K562 (cell line): ENCODE results near the gene FAM171A2. TPM values are rescaled to one million over a fixed set of nuclear protein-coding genes. Genes with fewer than 3 reads are reported as not detected.

Experiments used
- E2F1 ChIP-seq: sonication (generic); formaldehyde crosslinking; IDR thresholded peaks from 2 replicates; pipeline ENCODE4 v1.8.1; 2023; ENCODE audit warnings: mild to moderate bottlenecking, missing genetic modification reagents, moderate library complexity
- E2F3 ChIP-seq: fragments of 250-450 bp; sonication (Bioruptor Pico); IDR thresholded peaks from 2 replicates; pipeline ENCODE4 v1.4.0; 2020; ENCODE audit warnings: mild to moderate bottlenecking
- NR2F6 ChIP-seq: fragments of 450-650 bp; formaldehyde crosslinking; IDR thresholded peaks from 2 replicates; pipeline ENCODE4 v1.4.0; 2020; ENCODE audit warnings: mild to moderate bottlenecking
- RBFOX2 ChIP-seq: fragments of 200-400 bp; formaldehyde crosslinking; IDR thresholded peaks from 2 replicates; pipeline ENCODE4 v1.6.1; 2017; ENCODE audit warnings: low read depth, mild to moderate bottlenecking, low read length, moderate library complexity
- SAFB ChIP-seq: fragments of 200-400 bp; formaldehyde crosslinking; IDR thresholded peaks from 2 replicates; pipeline ENCODE4 v1.6.1; 2017; ENCODE audit warnings: low read depth, low read length, borderline replicate concordance
- TEAD4 ChIP-seq, 2 experiments: sonication (generic) in 1 of 2; formaldehyde crosslinking in 1 of 2; IDR thresholded peaks; 2 replicates each; pipeline versions ENCODE4 v1.6.1 to v1.8.0; 2012 to 2022; ENCODE audit warnings: borderline replicate concordance in 1 of 2, inconsistent platforms in 1 of 2, low read length in 1 of 2, mild to moderate bottlenecking in 1 of 2, missing genetic modification reagents in 1 of 2
- ZBTB34 ChIP-seq: fragments of 250-450 bp; sonication (Bioruptor Pico); IDR thresholded peaks from 2 replicates; pipeline ENCODE4 v1.8.0; 2021; ENCODE audit warnings: mild to moderate bottlenecking, moderate library complexity
- ZKSCAN1 ChIP-seq: fragments of 150-350 bp; IDR thresholded peaks from 2 replicates; pipeline ENCODE4 v1.6.1; 2016; ENCODE audit warnings: low read depth, low read length
- ZNF263 ChIP-seq: sonication (generic); formaldehyde crosslinking; IDR thresholded peaks from 2 replicates; pipeline ENCODE4 v1.8.0; 2022; ENCODE audit warnings: mild to moderate bottlenecking, missing genetic modification reagents, borderline replicate concordance
- ZNF589 ChIP-seq: fragments of 200-800 bp; sonication (Bioruptor generic); IDR thresholded peaks from 2 replicates; pipeline ENCODE4 v1.6.1; 2016; ENCODE audit warnings: low read depth, missing genetic modification characterization, missing compliant biosample characterization
- polyA plus RNA-seq, 8 experiments: library from polyadenylated mRNA; depleted of rRNA in 4 of 8; stranded (reverse) in 5 of 8; unstranded in 3 of 8; fragments of >200 nt; fragmentation: Nextera tagmentation in 2 of 8; fragmentation: Illumina TruSeq in 1 of 8; extraction: Ambion mirVana in 2 of 8; extraction: Trizol in 1 of 8; gene quantifications; 2 replicates each; pipeline versions ENCODE4 v1.2.1 to v1.2.3, GENCODE V29; 2011 to 2014; ENCODE audit warnings: inconsistent platforms in 1 of 8, missing spikeins in 1 of 8
- total RNA-seq, 7 experiments: library from RNA; depleted of rRNA in 6 of 7; stranded (reverse); fragments of >200 nt in 6 of 7; fragmentation: Illumina TruSeq in 2 of 7; extraction: Trizol in 2 of 7; gene quantifications; 2 replicates each; pipeline versions ENCODE4 v1.2.1 to v1.2.3, GENCODE V29; 2011 to 2021; ENCODE audit warnings: low replicate concordance in 1 of 7
- TF ChIP-seq, protein P1 (sequence below), 3 experiments: fragments of 200-800 bp in 1 of 3; fragments of 250-450 bp in 1 of 3; fragments of 450-650 bp in 1 of 3; sonication (Bioruptor Pico) in 1 of 3; sonication (Bioruptor generic) in 1 of 3; formaldehyde crosslinking in 1 of 3; IDR thresholded peaks; 2 replicates each; pipeline versions ENCODE4 v1.6.1 to v1.8.0; 2016 to 2022; ENCODE audit warnings: mild to moderate bottlenecking in 2 of 3, missing genetic modification characterization in 2 of 3, missing compliant biosample characterization in 1 of 3, moderate library complexity in 1 of 3
- TF ChIP-seq, protein P2 (sequence below): fragments of 450-650 bp; IDR thresholded peaks from 2 replicates; pipeline ENCODE4 v1.6.1; 2014; ENCODE audit warnings: low read depth, mild to moderate bottlenecking, moderate library complexity, borderline replicate concordance

Gene FAM171A2
- total and polyA plus RNA-seq, 9 of the 15 experiments (the other 6 are each of a cell fraction or from before 2014, with no cell fraction given), result 0.10 to 10.2 (median 2.0) TPM; not detected in 1

- TF ChIP-seq, protein P1, sequence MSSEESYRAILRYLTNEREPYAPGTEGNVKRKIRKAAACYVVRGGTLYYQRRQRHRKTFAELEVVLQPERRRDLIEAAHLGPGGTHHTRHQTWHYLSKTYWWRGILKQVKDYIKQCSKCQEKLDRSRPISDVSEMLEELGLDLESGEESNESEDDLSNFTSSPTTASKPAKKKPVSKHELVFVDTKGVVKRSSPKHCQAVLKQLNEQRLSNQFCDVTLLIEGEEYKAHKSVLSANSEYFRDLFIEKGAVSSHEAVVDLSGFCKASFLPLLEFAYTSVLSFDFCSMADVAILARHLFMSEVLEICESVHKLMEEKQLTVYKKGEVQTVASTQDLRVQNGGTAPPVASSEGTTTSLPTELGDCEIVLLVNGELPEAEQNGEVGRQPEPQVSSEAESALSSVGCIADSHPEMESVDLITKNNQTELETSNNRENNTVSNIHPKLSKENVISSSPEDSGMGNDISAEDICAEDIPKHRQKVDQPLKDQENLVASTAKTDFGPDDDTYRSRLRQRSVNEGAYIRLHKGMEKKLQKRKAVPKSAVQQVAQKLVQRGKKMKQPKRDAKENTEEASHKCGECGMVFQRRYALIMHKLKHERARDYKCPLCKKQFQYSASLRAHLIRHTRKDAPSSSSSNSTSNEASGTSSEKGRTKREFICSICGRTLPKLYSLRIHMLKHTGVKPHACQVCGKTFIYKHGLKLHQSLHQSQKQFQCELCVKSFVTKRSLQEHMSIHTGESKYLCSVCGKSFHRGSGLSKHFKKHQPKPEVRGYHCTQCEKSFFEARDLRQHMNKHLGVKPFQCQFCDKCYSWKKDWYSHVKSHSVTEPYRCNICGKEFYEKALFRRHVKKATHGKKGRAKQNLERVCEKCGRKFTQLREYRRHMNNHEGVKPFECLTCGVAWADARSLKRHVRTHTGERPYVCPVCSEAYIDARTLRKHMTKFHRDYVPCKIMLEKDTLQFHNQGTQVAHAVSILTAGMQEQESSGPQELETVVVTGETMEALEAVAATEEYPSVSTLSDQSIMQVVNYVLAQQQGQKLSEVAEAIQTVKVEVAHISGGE (CRISPR knock-in tag; IDR thresholded peaks at IDR 0.05), result 0 out of 6 replicates have a peak, but pooled peaks of 1 of the 3 experiments have one; percentile 37
- TF ChIP-seq NR2F6 (CRISPR knock-in tag) (0 out of 2 replicates have a peak, but pooled peaks have one; percentile 11), ZNF589 (no peak), SAFB (peak; percentile 75; the same call in 1 of the 2 replicates), ZNF263 (CRISPR knock-in tag) (no peak; the same call in 1 of the 2 replicates), E2F3 (CRISPR knock-in tag) (peak; percentile 80), ZKSCAN1 (0 out of 2 replicates have a peak, but pooled peaks have one; percentile 13), ZBTB34 (no peak), TEAD4 (IDR thresholded peaks at IDR 0.05; ENCODE audit: low read length) (no peak), TEAD4 (CRISPR knock-in tag; IDR thresholded peaks at IDR 0.05; ENCODE audit: borderline replicate concordance) (0 out of 2 replicates have a peak, but pooled peaks have one; percentile 40), RBFOX2 (peak; percentile 78), E2F1 (CRISPR knock-in tag) (peak; percentile 47)
- TF ChIP-seq, protein P2, sequence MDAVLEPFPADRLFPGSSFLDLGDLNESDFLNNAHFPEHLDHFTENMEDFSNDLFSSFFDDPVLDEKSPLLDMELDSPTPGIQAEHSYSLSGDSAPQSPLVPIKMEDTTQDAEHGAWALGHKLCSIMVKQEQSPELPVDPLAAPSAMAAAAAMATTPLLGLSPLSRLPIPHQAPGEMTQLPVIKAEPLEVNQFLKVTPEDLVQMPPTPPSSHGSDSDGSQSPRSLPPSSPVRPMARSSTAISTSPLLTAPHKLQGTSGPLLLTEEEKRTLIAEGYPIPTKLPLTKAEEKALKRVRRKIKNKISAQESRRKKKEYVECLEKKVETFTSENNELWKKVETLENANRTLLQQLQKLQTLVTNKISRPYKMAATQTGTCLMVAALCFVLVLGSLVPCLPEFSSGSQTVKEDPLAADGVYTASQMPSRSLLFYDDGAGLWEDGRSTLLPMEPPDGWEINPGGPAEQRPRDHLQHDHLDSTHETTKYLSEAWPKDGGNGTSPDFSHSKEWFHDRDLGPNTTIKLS, result peak; percentile 63; the same call in 1 of the 2 replicates
Observed at GRCh38 chr17:44324571-44325275, 38.9 kb downstream of the FAM171A2 start, which contains the start of gene SLC25A39 (continued).
